Duodenal mucosa (tissue), 2 donors: ENCODE data around the gene METTL24.

Experiments
- H3K27ac ChIP-seq: one replicate; pipeline ENCODE4 v1.7.0; 2013; ENCODE audit warnings: low read depth, low read length
- H3K27me3 ChIP-seq, 2 donors: one replicate each; pipeline ENCODE4 v1.7.0; 2013; ENCODE audit warnings: low read length in 2 of 2, control low read depth in 1 of 2; ENCODE audit not compliant: insufficient read depth in 2 of 2, control insufficient read depth in 1 of 2
- H3K36me3 ChIP-seq, 2 donors: one replicate each; pipeline ENCODE4 v1.7.0; 2013; ENCODE audit warnings: low read length in 2 of 2, control low read depth in 1 of 2; ENCODE audit not compliant: insufficient read depth in 2 of 2, control insufficient read depth in 1 of 2
- H3K4me1 ChIP-seq, 2 donors: one replicate each; pipeline ENCODE4 v1.7.0; 2013; ENCODE audit warnings: low read length in 2 of 2, control low read depth in 1 of 2; ENCODE audit not compliant: insufficient read depth in 2 of 2, control insufficient read depth in 1 of 2
- H3K4me3 ChIP-seq, 2 donors: one replicate each; pipeline ENCODE4 v1.7.0; 2013; ENCODE audit warnings: low read length in 2 of 2, low read depth in 1 of 2
- H3K9ac ChIP-seq, 2 donors: one replicate each; pipeline ENCODE4 v1.7.0; 2013; ENCODE audit warnings: low read length in 2 of 2, low read depth in 1 of 2
- H3K9me3 ChIP-seq, 2 donors: one replicate each; pipeline ENCODE4 v1.7.0; 2013; ENCODE audit warnings: low read length in 2 of 2, control low read depth in 1 of 2; ENCODE audit not compliant: control insufficient read depth in 1 of 2

The METTL24 gene

GRCh38 chr6:110328259-110328658 lies 29.9 kb downstream of the METTL24 start:
- Histone ChIP-seq H3K4me3 (no peak overlapping the region), H3K36me3 (no peaks in the 10 kb centered on the region), H3K9ac (no peak overlapping the region), H3K27me3 (no peaks in the 10 kb centered on the region), H3K9me3 (no peaks in the 10 kb centered on the region), H3K27ac (no peak overlapping the region), H3K4me1 (peaks cover 0 to 14% of the 10 kb centered on the region in 2 donors)

GRCh38 chr6:110327391-110327790 lies 30.8 kb downstream of the METTL24 start:
- no peak overlapping the region for H3K9ac ChIP-seq
- H3K27me3 ChIP-seq, result no peaks in the 10 kb centered on the region
- H3K4me1 ChIP-seq, result peaks cover 0 to 14% of the 10 kb centered on the region in 2 donors
- H3K9me3 ChIP-seq, result no peaks in the 10 kb centered on the region
- H3K27ac ChIP-seq, result no peak overlapping the region
- no peak overlapping the region for H3K4me3 ChIP-seq
- H3K36me3 ChIP-seq, result no peaks in the 10 kb centered on the region

- peaks cover 0 to 14% of the 10 kb centered on the region in 2 donors for H3K4me1 ChIP-seq
Observed at GRCh38 chr6:110326609-110327008, 31.5 kb downstream of the METTL24 start.

GRCh38 chr6:110326057-110326456 lies 32.1 kb downstream of the METTL24 start:
- no peak overlapping the region for H3K4me3 ChIP-seq
- no peak overlapping the region for H3K27ac ChIP-seq

More at GRCh38 chr6:110326609-110327008, 31.5 kb downstream of the METTL24 start:
- Histone ChIP-seq H3K9me3 (no peaks in the 10 kb centered on the region), H3K36me3 (no peaks in the 10 kb centered on the region), H3K4me3 (no peak overlapping the region), H3K27me3 (no peaks in the 10 kb centered on the region), H3K9ac (no peak overlapping the region), H3K27ac (no peak overlapping the region)

GRCh38 chr6:110325197-110325596 lies 33.0 kb downstream of the METTL24 start:
- Histone ChIP-seq H3K9me3 (no peaks in the 10 kb centered on the region), H3K36me3 (no peaks in the 10 kb centered on the region), H3K4me1 (peaks cover 0 to 13% of the 10 kb centered on the region in 2 donors), H3K27me3 (no peaks in the 10 kb centered on the region), H3K27ac (no peak overlapping the region), H3K9ac (no peak overlapping the region), H3K4me3 (no peak overlapping the region)

More at GRCh38 chr6:110326057-110326456, 32.1 kb downstream of the METTL24 start:
- no peaks in the 10 kb centered on the region for H3K36me3 ChIP-seq
- no peak overlapping the region for H3K9ac ChIP-seq
- H3K4me1 ChIP-seq, result peaks cover 0 to 14% of the 10 kb centered on the region in 2 donors
- no peaks in the 10 kb centered on the region for H3K27me3 ChIP-seq
- H3K9me3 ChIP-seq, result no peaks in the 10 kb centered on the region

GRCh38 chr6:110324548-110324947 lies 33.6 kb downstream of the METTL24 start:
- H3K9ac ChIP-seq, result no peak overlapping the region
- peaks cover 0 to 10% of the 10 kb centered on the region in 2 donors for H3K4me1 ChIP-seq
- H3K4me3 ChIP-seq, result no peak overlapping the region
- no peaks in the 10 kb centered on the region for H3K36me3 ChIP-seq
- no peak overlapping the region for H3K27ac ChIP-seq
- no peaks in the 10 kb centered on the region for H3K27me3 ChIP-seq
- H3K9me3 ChIP-seq, result no peaks in the 10 kb centered on the region

GRCh38 chr6:110323258-110323657 lies 34.9 kb downstream of the METTL24 start:
- Histone ChIP-seq H3K27me3 (no peaks in the 10 kb centered on the region), H3K27ac (no peak overlapping the region), H3K4me1 (peaks cover 0 to 10% of the 10 kb centered on the region in 2 donors), H3K9ac (no peak overlapping the region), H3K36me3 (no peaks in the 10 kb centered on the region), H3K9me3 (no peaks in the 10 kb centered on the region), H3K4me3 (no peak overlapping the region)

- Histone ChIP-seq H3K36me3 (no peaks in the 10 kb centered on the region), H3K27ac (no peak overlapping the region), H3K9ac (no peak overlapping the region), H3K4me3 (no peak overlapping the region), H3K4me1 (peaks cover 0 to 8% of the 10 kb centered on the region in 2 donors), H3K27me3 (no peaks in the 10 kb centered on the region), H3K9me3 (no peaks in the 10 kb centered on the region)
Observed at GRCh38 chr6:110322874-110323242, 35.3 kb downstream of the METTL24 start.

GRCh38 chr6:110322151-110322873 lies 35.8 kb downstream of the METTL24 start:
- Histone ChIP-seq H3K9ac (no peak overlapping the region), H3K36me3 (no peaks in the 10 kb centered on the region), H3K4me3 (no peak overlapping the region), H3K9me3 (no peaks in the 10 kb centered on the region), H3K4me1 (peaks cover 0 to 5% of the 10 kb centered on the region in 2 donors), H3K27ac (no peak overlapping the region), H3K27me3 (no peaks in the 10 kb centered on the region)

- Histone ChIP-seq H3K9ac (no peak overlapping the region), H3K4me1 (peaks cover 5% of the 10 kb centered on the region in 2 donors), H3K9me3 (no peaks in the 10 kb centered on the region), H3K27me3 (no peaks in the 10 kb centered on the region), H3K36me3 (no peaks in the 10 kb centered on the region), H3K4me3 (no peak overlapping the region), H3K27ac (no peak overlapping the region)
Observed at GRCh38 chr6:110320307-110320706, 37.8 kb downstream of the METTL24 start.
